ENCODE results near the gene ENTPD5. TPM values are rescaled to one million over a fixed set of nuclear protein-coding genes. Genes with fewer than 3 reads are reported as not detected.

ENTPD5 gene
- total RNA-seq, 1 donor from 2014 or later, result 2.7 TPM

DNA sequence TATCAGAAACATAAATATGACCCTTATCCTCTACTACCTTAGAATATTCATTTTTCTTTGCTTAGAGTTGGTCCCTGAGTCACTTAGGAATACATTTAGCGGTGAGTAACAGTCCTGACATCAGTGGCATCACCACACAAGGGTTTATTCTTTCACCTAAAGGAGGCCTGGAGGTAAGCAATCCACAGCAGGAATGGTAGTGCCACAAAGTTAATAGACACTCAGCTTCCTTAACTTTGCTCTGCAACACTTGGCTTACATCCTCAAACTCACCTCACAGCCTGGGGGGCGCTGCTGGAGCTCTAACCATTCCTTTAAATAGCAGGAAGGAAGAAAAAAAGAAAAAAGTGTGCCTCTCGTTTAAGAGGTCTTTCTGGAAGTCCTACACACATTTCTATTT lies 29.2 kb upstream of the ENTPD5 start:
- no peak overlapping the region for H3K4me3 ChIP-seq (ENCODE audit: low read depth, low read length)
- no peak for DNase-seq (ENCODE audit: low read depth)
- TF ChIP-seq, protein P1, sequence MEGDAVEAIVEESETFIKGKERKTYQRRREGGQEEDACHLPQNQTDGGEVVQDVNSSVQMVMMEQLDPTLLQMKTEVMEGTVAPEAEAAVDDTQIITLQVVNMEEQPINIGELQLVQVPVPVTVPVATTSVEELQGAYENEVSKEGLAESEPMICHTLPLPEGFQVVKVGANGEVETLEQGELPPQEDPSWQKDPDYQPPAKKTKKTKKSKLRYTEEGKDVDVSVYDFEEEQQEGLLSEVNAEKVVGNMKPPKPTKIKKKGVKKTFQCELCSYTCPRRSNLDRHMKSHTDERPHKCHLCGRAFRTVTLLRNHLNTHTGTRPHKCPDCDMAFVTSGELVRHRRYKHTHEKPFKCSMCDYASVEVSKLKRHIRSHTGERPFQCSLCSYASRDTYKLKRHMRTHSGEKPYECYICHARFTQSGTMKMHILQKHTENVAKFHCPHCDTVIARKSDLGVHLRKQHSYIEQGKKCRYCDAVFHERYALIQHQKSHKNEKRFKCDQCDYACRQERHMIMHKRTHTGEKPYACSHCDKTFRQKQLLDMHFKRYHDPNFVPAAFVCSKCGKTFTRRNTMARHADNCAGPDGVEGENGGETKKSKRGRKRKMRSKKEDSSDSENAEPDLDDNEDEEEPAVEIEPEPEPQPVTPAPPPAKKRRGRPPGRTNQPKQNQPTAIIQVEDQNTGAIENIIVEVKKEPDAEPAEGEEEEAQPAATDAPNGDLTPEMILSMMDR (conservative IDR thresholded peaks at IDR 0.05; ENCODE audit: low read depth, low read length), result peak; percentile 49

DNA sequence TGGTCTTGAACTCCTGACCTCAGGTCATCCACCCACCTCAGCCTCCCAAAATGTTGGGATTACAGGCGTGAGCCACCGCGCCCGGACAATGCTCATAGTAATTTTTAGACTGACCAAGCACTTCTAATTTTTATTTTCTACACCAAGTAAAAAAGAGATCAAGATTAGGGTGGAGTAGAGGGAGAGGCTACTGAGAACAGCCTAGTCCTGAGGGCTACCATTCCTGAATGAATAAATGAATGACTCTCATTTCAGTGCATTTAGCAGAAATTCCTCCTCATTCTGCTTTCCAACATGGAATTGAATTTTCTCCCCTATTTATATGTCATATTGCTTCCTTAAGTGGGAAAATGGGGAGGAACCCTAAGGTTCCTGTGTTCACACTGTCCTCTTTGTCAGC lies 26.4 kb upstream of the ENTPD5 start:
- TF ChIP-seq, protein P1 (conservative IDR thresholded peaks at IDR 0.05; ENCODE audit: low read depth, low read length), result no peak
- no peak overlapping the region for H3K4me3 ChIP-seq (ENCODE audit: low read depth, low read length)
- no peak for DNase-seq (ENCODE audit: low read depth)

DNA sequence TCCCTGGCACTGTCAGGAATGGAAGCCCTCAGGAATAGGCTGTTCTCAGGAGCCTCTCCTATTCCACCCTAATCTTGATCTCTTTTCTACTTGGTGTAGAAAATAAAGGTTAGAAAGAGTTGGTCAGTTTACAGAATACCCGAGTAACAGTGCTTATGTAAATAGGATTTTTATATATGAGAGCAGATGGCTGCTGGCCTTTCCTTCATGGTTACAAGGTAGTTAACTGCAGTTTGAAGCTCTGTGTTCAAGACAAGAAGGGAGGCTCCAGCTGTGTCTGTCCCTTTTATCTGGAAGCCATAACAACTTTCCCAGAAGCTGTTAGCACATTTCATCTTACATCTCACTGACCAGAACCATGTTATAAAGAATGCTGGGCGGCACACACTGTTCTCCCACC lies 23.2 kb upstream of the ENTPD5 start:
- no peak overlapping the region for H3K4me3 ChIP-seq (ENCODE audit: low read depth, low read length)
- TF ChIP-seq, protein P1 (conservative IDR thresholded peaks at IDR 0.05; ENCODE audit: low read depth, low read length), result no peak
- no peak for DNase-seq (ENCODE audit: low read depth)

DNA sequence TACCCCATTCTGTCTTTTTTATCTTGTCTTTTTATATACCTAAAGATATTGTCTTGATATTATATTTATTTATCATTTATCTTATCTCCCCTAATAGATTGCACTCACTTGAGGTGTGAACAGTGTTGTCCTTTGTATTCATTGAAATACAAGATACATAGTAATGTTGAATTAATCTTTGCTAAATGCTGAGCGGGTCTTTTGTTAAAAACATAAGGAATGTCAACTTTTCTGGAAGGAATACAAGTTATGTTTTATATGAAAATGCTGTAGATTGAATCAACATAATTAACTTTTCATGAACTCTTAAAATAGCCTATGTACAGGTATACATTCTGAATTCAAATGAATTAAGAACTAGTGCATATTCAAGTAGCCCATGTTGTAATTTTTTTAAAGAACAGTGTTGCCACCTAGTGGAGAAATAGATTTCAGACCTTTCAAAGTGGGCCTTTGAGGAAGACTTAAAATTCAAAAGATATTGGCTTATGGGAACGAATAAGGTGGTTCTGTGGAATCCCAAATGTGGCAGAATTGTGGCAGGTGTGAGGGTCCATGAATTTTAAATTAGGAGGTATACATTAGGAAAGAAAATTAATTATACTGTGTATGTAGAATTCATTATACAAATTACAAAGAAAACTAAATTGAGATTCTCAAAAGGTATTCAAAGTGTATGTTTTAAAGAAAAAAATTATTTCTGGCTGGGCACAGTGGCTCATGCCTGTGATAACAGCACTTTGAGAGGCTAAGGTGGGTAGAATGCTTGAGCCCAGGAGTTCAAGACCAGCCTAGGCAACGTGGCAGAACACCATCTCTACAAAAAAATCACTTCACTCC lies 19.2 kb upstream of the ENTPD5 start:
- H3K4me3 ChIP-seq (ENCODE audit: low read depth, low read length), result no peak overlapping the region
- TF ChIP-seq, protein P1 (conservative IDR thresholded peaks at IDR 0.05; ENCODE audit: low read depth, low read length), result peak; percentile 60
- DNase-seq (ENCODE audit: low read depth), result no peak

DNA sequence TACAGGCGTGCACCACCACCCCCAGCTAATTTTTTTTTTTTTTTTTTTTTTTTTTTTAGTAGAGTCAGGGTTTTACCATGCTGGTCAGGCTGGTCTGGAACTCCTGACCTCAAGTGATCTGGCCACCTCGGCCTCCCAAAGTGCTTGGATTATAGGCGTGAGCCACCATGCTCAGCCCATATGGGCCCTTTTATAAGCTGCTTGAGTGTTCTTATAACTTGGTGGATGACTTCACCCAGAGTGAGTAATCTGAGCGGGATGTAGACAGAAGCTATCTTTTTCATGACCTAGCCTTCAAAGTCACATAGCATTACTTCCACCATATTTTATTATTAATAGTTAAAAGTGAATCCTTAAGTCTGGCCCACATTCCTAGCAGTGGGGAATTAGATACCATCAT lies 16.5 kb upstream of the ENTPD5 start:
- no peak overlapping the region for H3K4me3 ChIP-seq (ENCODE audit: low read depth, low read length)
- TF ChIP-seq, protein P1 (conservative IDR thresholded peaks at IDR 0.05; ENCODE audit: low read depth, low read length), result no peak
- no peak for DNase-seq (ENCODE audit: low read depth)

DNA sequence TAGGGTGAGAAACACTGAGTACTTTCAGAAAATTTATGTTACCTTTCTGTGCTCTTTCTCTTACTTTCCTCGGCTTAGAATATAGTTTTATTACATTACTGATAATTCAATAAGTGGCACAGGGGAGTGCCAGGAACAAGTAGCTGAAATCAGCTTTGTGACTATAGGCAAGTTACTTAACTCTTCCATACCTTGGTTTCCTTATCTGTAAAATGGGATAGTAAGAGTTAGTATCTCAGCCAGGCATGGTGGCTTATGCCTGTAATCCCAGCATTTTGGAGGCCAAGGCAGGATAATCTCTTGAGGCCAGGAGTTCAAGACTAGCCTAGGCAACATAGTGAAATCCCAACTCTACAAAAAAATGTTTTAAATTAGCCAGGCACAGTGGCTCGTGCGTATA lies 15.5 kb upstream of the ENTPD5 start:
- TF ChIP-seq, protein P1 (conservative IDR thresholded peaks at IDR 0.05; ENCODE audit: low read depth, low read length), result no peak
- DNase-seq (ENCODE audit: low read depth), result no peak
- H3K4me3 ChIP-seq (ENCODE audit: low read depth, low read length), result no peak overlapping the region

DNA sequence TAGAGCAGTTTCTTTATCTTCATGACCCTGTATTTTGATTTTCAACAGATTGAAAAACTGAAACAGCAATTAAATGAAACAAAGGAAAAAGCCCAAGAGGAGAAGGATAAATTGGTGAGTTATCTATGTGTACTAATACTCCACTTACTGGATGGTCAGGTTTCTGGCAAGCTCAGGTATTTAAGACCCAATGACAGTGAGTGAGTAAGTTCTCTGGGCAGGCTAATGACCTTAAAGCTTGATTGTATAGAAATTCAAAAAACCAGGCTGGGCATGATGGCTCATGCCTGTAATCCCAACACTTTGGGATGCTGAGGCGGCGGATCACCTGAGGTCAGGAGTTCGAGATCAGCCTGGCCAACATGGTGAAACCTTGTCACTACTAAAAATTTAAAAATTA lies 10.0 kb upstream of the ENTPD5 start:
- no peak for DNase-seq (ENCODE audit: low read depth)
- no peak overlapping the region for H3K4me3 ChIP-seq (ENCODE audit: low read depth, low read length)
- TF ChIP-seq, protein P1 (conservative IDR thresholded peaks at IDR 0.05; ENCODE audit: low read depth, low read length), result no peak
